ENCODE measurements around the gene CNKSR3.
"Not testable (repeated sequence)": the region's sequence is repeated elsewhere in the genome, so short reads cannot be mapped to it uniquely, and the experiment has no call there.

CNKSR3 gene

DNA sequence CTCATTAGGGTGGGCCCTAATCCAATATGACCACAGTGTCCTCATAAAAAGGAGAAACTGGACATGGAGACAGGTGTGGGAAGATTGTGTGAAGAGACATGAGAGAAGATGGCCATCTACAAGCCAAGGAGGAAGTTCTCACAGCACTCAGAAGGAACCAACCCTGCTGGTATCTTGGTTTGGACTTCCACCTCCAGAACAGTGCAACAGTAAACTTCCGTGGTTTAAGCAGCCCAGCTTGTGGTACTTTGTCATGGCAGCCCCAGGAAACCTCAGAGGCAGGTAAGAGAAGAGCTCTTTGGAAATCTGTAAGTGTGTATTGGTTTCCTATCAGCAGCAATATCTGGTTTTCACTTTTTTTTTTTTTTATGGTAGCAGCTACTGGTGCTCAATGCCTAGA lies 16.5 kb upstream of the CNKSR3 start:
- no peak for FAIRE-seq

GRCh38 chr6:154522576-154522975 lies 12.1 kb upstream of the CNKSR3 start:
- FAIRE-seq (no peak), DNase-seq (ENCODE audit: insufficient read length) (no peak)
- TF ChIP-seq POLR2A (IDR thresholded peaks at IDR 0.05; ENCODE audit: low read depth, low read length), result no peak
- no peak for TF ChIP-seq TAF1 (IDR thresholded peaks at IDR 0.05; ENCODE audit: borderline replicate concordance, low read depth, low read length)
- no peak for TF ChIP-seq POLR2AphosphoS5 (IDR thresholded peaks at IDR 0.05; ENCODE audit: low read depth, low read length)

More for the DNA sequence above, 16.5 kb upstream of the CNKSR3 start:
- no peak for DNase-seq (ENCODE audit: insufficient read length)
- no peak for TF ChIP-seq TAF1 (IDR thresholded peaks at IDR 0.05; ENCODE audit: borderline replicate concordance, low read depth, low read length)
- no peak for TF ChIP-seq POLR2AphosphoS5 (IDR thresholded peaks at IDR 0.05; ENCODE audit: low read depth, low read length)
- TF ChIP-seq POLR2A (IDR thresholded peaks at IDR 0.05; ENCODE audit: low read depth, low read length), result no peak

GRCh38 chr6:154521412-154521811 lies 10.9 kb upstream of the CNKSR3 start:
- FAIRE-seq (no peak), DNase-seq (ENCODE audit: insufficient read length) (no peak)
- no peak for TF ChIP-seq TAF1 (IDR thresholded peaks at IDR 0.05; ENCODE audit: borderline replicate concordance, low read depth, low read length)
- no peak for TF ChIP-seq POLR2AphosphoS5 (IDR thresholded peaks at IDR 0.05; ENCODE audit: low read depth, low read length)
- TF ChIP-seq POLR2A (IDR thresholded peaks at IDR 0.05; ENCODE audit: low read depth, low read length), result no peak

- FAIRE-seq (no peak), DNase-seq (ENCODE audit: insufficient read length) (no peak)
- no peak for TF ChIP-seq POLR2A (IDR thresholded peaks at IDR 0.05; ENCODE audit: low read depth, low read length)
- TF ChIP-seq TAF1 (IDR thresholded peaks at IDR 0.05; ENCODE audit: borderline replicate concordance, low read depth, low read length), result no peak
- no peak for TF ChIP-seq POLR2AphosphoS5 (IDR thresholded peaks at IDR 0.05; ENCODE audit: low read depth, low read length)
Observed at GRCh38 chr6:154520280-154520679, 9.8 kb upstream of the CNKSR3 start.

- no peak for FAIRE-seq
- no peak for DNase-seq (ENCODE audit: insufficient read length)
- TF ChIP-seq POLR2A (IDR thresholded peaks at IDR 0.05; ENCODE audit: low read depth, low read length) (no peak), TAF1 (IDR thresholded peaks at IDR 0.05; ENCODE audit: borderline replicate concordance, low read depth, low read length) (no peak)
Observed at GRCh38 chr6:154518396-154518795, 7.9 kb upstream of the CNKSR3 start.

DNA sequence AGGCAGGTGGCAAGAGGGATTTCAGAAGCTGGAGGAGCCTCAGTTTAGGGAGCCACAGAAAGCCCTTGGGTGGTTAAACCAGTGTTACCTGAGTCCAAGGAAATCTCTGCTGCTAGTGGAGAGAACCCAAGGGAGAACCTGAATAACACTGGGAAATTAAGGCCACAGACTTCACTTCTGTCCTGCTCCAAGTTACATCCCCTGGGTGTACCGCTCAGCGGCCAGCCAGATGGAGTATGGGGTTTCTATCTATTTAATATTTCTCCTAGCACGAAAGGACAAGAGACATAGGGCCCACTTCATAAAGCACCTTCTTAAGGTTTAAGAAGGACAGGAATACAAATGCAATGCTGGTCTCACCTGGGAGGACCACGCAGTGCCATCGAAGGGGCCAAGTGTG lies 5.8 kb upstream of the CNKSR3 start:
- no peak for DNase-seq (ENCODE audit: insufficient read length)

GRCh38 chr6:154515826-154516225 lies 5.3 kb upstream of the CNKSR3 start:
- FAIRE-seq, result no peak

More for the DNA sequence above, 5.8 kb upstream of the CNKSR3 start:
- no peak for TF ChIP-seq POLR2AphosphoS5 (IDR thresholded peaks at IDR 0.05; ENCODE audit: low read depth, low read length)
- TF ChIP-seq POLR2A (IDR thresholded peaks at IDR 0.05; ENCODE audit: low read depth, low read length), result no peak
- no peak for TF ChIP-seq TAF1 (IDR thresholded peaks at IDR 0.05; ENCODE audit: borderline replicate concordance, low read depth, low read length)
- FAIRE-seq, result no peak

GRCh38 chr6:154515076-154515475 lies 4.6 kb upstream of the CNKSR3 start:
- not testable (repeated sequence) for FAIRE-seq; DNase-seq (ENCODE audit: insufficient read length)

More at GRCh38 chr6:154515826-154516225, 5.3 kb upstream of the CNKSR3 start:
- TF ChIP-seq POLR2A (IDR thresholded peaks at IDR 0.05; ENCODE audit: low read depth, low read length) (no peak), TAF1 (IDR thresholded peaks at IDR 0.05; ENCODE audit: borderline replicate concordance, low read depth, low read length) (no peak), POLR2AphosphoS5 (IDR thresholded peaks at IDR 0.05; ENCODE audit: low read depth, low read length) (no peak)
- no peak for DNase-seq (ENCODE audit: insufficient read length)

GRCh38 chr6:154514481-154514880 lies 4.0 kb upstream of the CNKSR3 start:
- TF ChIP-seq POLR2A (IDR thresholded peaks at IDR 0.05; ENCODE audit: low read depth, low read length), result no peak
- TF ChIP-seq TAF1 (IDR thresholded peaks at IDR 0.05; ENCODE audit: borderline replicate concordance, low read depth, low read length), result no peak
- TF ChIP-seq POLR2AphosphoS5 (IDR thresholded peaks at IDR 0.05; ENCODE audit: low read depth, low read length), result no peak
- FAIRE-seq, result no peak
- DNase-seq (ENCODE audit: insufficient read length), result no peak

GRCh38 chr6:154513601-154514320 lies 3.3 kb upstream of the CNKSR3 start:
- FAIRE-seq (no peak), DNase-seq (ENCODE audit: insufficient read length) (no peak)
- no peak for TF ChIP-seq POLR2AphosphoS5 (IDR thresholded peaks at IDR 0.05; ENCODE audit: low read depth, low read length)
- no peak for TF ChIP-seq POLR2A (IDR thresholded peaks at IDR 0.05; ENCODE audit: low read depth, low read length)
- TF ChIP-seq TAF1 (IDR thresholded peaks at IDR 0.05; ENCODE audit: borderline replicate concordance, low read depth, low read length), result no peak

- no peak for FAIRE-seq
- DNase-seq (ENCODE audit: insufficient read length), result no peak
- TF ChIP-seq TAF1 (IDR thresholded peaks at IDR 0.05; ENCODE audit: borderline replicate concordance, low read depth, low read length) (no peak), POLR2AphosphoS5 (IDR thresholded peaks at IDR 0.05; ENCODE audit: low read depth, low read length) (no peak), POLR2A (IDR thresholded peaks at IDR 0.05; ENCODE audit: low read depth, low read length) (no peak)
Observed at GRCh38 chr6:154512201-154512600, 1.7 kb upstream of the CNKSR3 start.

- TF ChIP-seq POLR2AphosphoS5 (IDR thresholded peaks at IDR 0.05; ENCODE audit: low read depth, low read length), result no peak
- no peak for DNase-seq (ENCODE audit: insufficient read length)
- no peak for FAIRE-seq
Observed at GRCh38 chr6:154511791-154512190, 1.3 kb upstream of the CNKSR3 start.
